Measurements from ENCODE around the gene SERPINB3.
"Not testable (repeated sequence)": the region's sequence is repeated elsewhere in the genome, so short reads cannot be mapped to it uniquely, and the experiment has no call there.

DNA sequence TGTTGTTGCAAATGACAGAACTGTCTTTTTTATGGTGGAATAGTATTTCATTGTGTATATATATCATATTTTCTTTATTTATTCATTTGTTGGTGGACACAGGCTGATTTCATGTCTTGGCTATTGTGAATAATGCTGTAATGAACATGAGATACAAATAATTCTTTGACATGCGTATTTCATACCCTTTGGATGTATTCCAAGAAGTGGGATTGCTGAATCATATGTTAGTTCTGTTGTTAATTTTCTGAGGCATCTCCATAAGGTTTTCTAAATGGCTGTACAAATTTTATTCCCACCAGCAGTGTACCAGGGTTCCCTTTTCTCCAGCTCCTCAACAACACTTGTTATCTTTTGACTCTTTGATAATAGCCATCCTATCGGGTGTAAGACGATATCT is 11.4 kb downstream of the SERPINB3 start:
- not testable (repeated sequence) for TF ChIP-seq POLR2A (IDR thresholded peaks at IDR 0.05; ENCODE audit: low read depth, low read length); POLR2AphosphoS5 (IDR thresholded peaks at IDR 0.05; ENCODE audit: low read depth, low read length); TAF1 (IDR thresholded peaks at IDR 0.05; ENCODE audit: borderline replicate concordance, low read depth, low read length)

All from GM12892 (cell line).